ENCODE results near the gene NTHL1. TPM values are rescaled to one million over a fixed set of nuclear protein-coding genes. Genes with fewer than 3 reads are reported as not detected.

Gene NTHL1
- total and polyA plus RNA-seq, 2 of the 13 experiments (the other 11 are each of a cell fraction or from before 2014, with no cell fraction given), result 47.5 to 64.9 TPM

GRCh38 chr16:2009791-2010510 lies 37.7 kb downstream of the NTHL1 start, which contains the start of gene ZNF598 (continued):
- TF ChIP-seq ZFP41 (CRISPR knock-in tag; IDR thresholded peaks at IDR 0.05; ENCODE audit: borderline replicate concordance) (no peak), GATAD1 (CRISPR knock-in tag; IDR thresholded peaks at IDR 0.05) (peak; percentile 89), ZNF549 (CRISPR knock-in tag; IDR thresholded peaks at IDR 0.05) (no peak), ZNF572 (CRISPR knock-in tag; IDR thresholded peaks at IDR 0.05) (no peak), PAF1 (CRISPR knock-in tag; IDR thresholded peaks at IDR 0.05) (no peak), BCL3 (CRISPR knock-in tag; IDR thresholded peaks at IDR 0.05) (peak; percentile 62; the same call in 1 of the 2 replicates), ZNF484 (CRISPR knock-in tag; IDR thresholded peaks at IDR 0.05; ENCODE audit: borderline replicate concordance, low read depth) (no peak), ZNF329 (CRISPR knock-in tag; IDR thresholded peaks at IDR 0.05; ENCODE audit: low read depth) (0 out of 2 replicates have a peak, but pooled peaks have one; percentile 41), PITX1 (CRISPR knock-in tag; IDR thresholded peaks at IDR 0.05) (peak; percentile 11; the same call in 1 of the 2 replicates), PAWR (CRISPR knock-in tag; IDR thresholded peaks at IDR 0.05; ENCODE audit: borderline replicate concordance) (no peak), BORCS8-MEF2B (CRISPR knock-in tag; IDR thresholded peaks at IDR 0.05) (no peak; the same call in none of the 2 replicates), NFRKB (IDR thresholded peaks at IDR 0.05) (no peak), AGO1 (IDR thresholded peaks at IDR 0.05; ENCODE audit: low read depth, low read length, poor library complexity, severe bottlenecking) (no peak), POGZ (CRISPR knock-in tag; IDR thresholded peaks at IDR 0.05) (peak; percentile 44; the same call in 1 of the 2 replicates), KLF15 (CRISPR knock-in tag; IDR thresholded peaks at IDR 0.05; ENCODE audit: borderline replicate concordance) (no peak)
- TF ChIP-seq, protein P1, sequence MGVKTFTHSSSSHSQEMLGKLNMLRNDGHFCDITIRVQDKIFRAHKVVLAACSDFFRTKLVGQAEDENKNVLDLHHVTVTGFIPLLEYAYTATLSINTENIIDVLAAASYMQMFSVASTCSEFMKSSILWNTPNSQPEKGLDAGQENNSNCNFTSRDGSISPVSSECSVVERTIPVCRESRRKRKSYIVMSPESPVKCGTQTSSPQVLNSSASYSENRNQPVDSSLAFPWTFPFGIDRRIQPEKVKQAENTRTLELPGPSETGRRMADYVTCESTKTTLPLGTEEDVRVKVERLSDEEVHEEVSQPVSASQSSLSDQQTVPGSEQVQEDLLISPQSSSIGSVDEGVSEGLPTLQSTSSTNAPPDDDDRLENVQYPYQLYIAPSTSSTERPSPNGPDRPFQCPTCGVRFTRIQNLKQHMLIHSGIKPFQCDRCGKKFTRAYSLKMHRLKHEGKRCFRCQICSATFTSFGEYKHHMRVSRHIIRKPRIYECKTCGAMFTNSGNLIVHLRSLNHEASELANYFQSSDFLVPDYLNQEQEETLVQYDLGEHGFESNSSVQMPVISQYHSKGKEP (CRISPR knock-in tag; IDR thresholded peaks at IDR 0.05), result no peak
- TF ChIP-seq, protein P2, sequence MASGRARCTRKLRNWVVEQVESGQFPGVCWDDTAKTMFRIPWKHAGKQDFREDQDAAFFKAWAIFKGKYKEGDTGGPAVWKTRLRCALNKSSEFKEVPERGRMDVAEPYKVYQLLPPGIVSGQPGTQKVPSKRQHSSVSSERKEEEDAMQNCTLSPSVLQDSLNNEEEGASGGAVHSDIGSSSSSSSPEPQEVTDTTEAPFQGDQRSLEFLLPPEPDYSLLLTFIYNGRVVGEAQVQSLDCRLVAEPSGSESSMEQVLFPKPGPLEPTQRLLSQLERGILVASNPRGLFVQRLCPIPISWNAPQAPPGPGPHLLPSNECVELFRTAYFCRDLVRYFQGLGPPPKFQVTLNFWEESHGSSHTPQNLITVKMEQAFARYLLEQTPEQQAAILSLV (CRISPR knock-in tag; IDR thresholded peaks at IDR 0.05; ENCODE audit: borderline replicate concordance), result peak; percentile 68
- TF ChIP-seq, protein P3, sequence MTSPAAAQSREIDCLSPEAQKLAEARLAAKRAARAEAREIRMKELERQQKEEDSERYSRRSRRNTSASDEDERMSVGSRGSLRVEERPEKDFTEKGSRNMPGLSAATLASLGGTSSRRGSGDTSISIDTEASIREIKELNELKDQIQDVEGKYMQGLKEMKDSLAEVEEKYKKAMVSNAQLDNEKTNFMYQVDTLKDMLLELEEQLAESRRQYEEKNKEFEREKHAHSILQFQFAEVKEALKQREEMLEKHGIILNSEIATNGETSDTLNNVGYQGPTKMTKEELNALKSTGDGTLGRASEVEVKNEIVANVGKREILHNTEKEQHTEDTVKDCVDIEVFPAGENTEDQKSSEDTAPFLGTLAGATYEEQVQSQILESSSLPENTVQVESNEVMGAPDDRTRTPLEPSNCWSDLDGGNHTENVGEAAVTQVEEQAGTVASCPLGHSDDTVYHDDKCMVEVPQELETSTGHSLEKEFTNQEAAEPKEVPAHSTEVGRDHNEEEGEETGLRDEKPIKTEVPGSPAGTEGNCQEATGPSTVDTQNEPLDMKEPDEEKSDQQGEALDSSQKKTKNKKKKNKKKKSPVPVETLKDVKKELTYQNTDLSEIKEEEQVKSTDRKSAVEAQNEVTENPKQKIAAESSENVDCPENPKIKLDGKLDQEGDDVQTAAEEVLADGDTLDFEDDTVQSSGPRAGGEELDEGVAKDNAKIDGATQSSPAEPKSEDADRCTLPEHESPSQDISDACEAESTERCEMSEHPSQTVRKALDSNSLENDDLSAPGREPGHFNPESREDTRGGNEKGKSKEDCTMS (CRISPR knock-in tag; conservative IDR thresholded peaks at IDR 0.05), result no peak
- TF ChIP-seq, protein P4, sequence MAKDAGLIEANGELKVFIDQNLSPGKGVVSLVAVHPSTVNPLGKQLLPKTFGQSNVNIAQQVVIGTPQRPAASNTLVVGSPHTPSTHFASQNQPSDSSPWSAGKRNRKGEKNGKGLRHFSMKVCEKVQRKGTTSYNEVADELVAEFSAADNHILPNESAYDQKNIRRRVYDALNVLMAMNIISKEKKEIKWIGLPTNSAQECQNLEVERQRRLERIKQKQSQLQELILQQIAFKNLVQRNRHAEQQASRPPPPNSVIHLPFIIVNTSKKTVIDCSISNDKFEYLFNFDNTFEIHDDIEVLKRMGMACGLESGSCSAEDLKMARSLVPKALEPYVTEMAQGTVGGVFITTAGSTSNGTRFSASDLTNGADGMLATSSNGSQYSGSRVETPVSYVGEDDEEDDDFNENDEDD (CRISPR knock-in tag; IDR thresholded peaks at IDR 0.05; ENCODE audit: borderline replicate concordance), result peak; percentile 31
